Esophagus muscularis mucosa (tissue), 4 donors: ENCODE data around the gene RAB3D. TPM values are rescaled to one million over a fixed set of nuclear protein-coding genes. Genes with fewer than 3 reads are reported as not detected.
"Not testable (repeated sequence)": the region's sequence is repeated elsewhere in the genome, so short reads cannot be mapped to it uniquely, and the experiment has no call there.

Source experiments
- DNase-seq: peaks from one replicate; pipeline ENCODE4 v3.0.0-alpha.2; 2017; ENCODE audit errors: extremely low spot score
- H3K27ac ChIP-seq, 4 donors: fragments of 200-600 bp; sonication (generic); replicated peaks in 1 of 4; 1 replicate in 3 of 4; 2 replicates in 1 of 4; pipeline ENCODE4 v1.5.1; 2016 to 2019; ENCODE audit warnings: mild to moderate bottlenecking in 1 of 4
- H3K27me3 ChIP-seq, 4 donors: fragments of 200-600 bp; sonication (generic); one replicate each; pipeline versions ENCODE4 v1.5.1 to v1.6.0; 2016 to 2019
- H3K36me3 ChIP-seq, 4 donors: fragments of 200-600 bp; sonication (generic); one replicate each; pipeline ENCODE4 v1.5.1; 2016 to 2019
- H3K4me1 ChIP-seq, 4 donors: fragments of 200-600 bp; sonication (generic); one replicate each; pipeline ENCODE4 v1.5.1; 2016 to 2019
- H3K4me3 ChIP-seq, 4 donors: fragments of 200-600 bp; sonication (generic); 1 replicate in 2 of 4; 2 replicates in 2 of 4; pipeline ENCODE4 v1.5.1; 2016 to 2019; ENCODE audit warnings: mild to moderate bottlenecking in 4 of 4, moderate library complexity in 1 of 4
- H3K9me3 ChIP-seq, 4 donors: fragments of 200-600 bp; sonication (generic); 1 replicate in 3 of 4; 2 replicates in 1 of 4; pipeline ENCODE4 v1.5.1; 2016 to 2019
- CTCF ChIP-seq, 3 experiments: fragments of 200-600 bp in 2 of 3; fragments of 450-650 bp in 1 of 3; sonication (generic) in 2 of 3; IDR thresholded peaks; one replicate each; pipeline ENCODE4 v1.5.1; 2017 to 2019; ENCODE audit warnings: antibody characterized with exemption in 3 of 3, mild to moderate bottlenecking in 2 of 3, moderate library complexity in 1 of 3
- EP300 ChIP-seq: sonication (generic); formaldehyde crosslinking; IDR thresholded peaks from one replicate; pipeline ENCODE4 v1.6.1; 2017; ENCODE audit warnings: antibody characterized with exemption
- POLR2A ChIP-seq: fragments of 450-650 bp; IDR thresholded peaks from one replicate; pipeline ENCODE4 v1.6.1; 2017; ENCODE audit warnings: antibody characterized with exemption, moderate library complexity, mild to moderate bottlenecking, low read depth
- POLR2AphosphoS5 ChIP-seq, 2 donors: sonication (generic); formaldehyde crosslinking; IDR thresholded peaks; one replicate each; pipeline ENCODE4 v1.6.1; 2017; ENCODE audit warnings: antibody characterized with exemption in 2 of 2
- WGBS: methylation state at CpG from one replicate; pipeline ENCODE4 v1.1.5; 2018; 5-methylcytosine and 5-hydroxymethylcytosine counted together
- intact Hi-C: fragments of 100-400 bp; cut with DNase I; formaldehyde crosslinking; loops from one replicate; pipeline ENCODE4 v1.15.1; 2023
- total RNA-seq, 4 donors: library from RNA; depleted of rRNA; stranded (reverse); fragments of >200 nt; gene quantifications; one replicate each; pipeline versions ENCODE4 v1.1.0 to v1.2.1, GENCODE V29; 2016

The RAB3D gene
- total RNA-seq, 4 donors from 2014 or later, result 15.1 to 40.3 (median 27.9) TPM

- TF ChIP-seq POLR2A (peak; percentile 81), EP300 (no peak), POLR2AphosphoS5 (IDR thresholded peaks at IDR 0.05) (peak; percentile 93 to 97), CTCF (IDR thresholded peaks at IDR 0.05) (peak in 1 of 3 experiments; percentile 8)
- DNase-seq, result peak; percentile 100
- peaks cover 25 to 46% (median 43%) of the 10 kb centered on the region in 4 donors for H3K4me1 ChIP-seq
- 0% methylated on average over 34 of the region's 50 CpGs for WGBS
- peak within 1 kb of the TSS; percentile 88 to 93 (median 90) for H3K27ac ChIP-seq
- H3K9me3 ChIP-seq, result peaks cover 0 to 9% (median 4%) of the 10 kb centered on the region in 4 donors
- H3K4me3 ChIP-seq, result peak within 1 kb of the TSS; percentile 63 to 84 (median 74)
- intact Hi-C loops, result no loop called here
- no peaks in the 10 kb centered on the region for H3K27me3 ChIP-seq
- H3K36me3 ChIP-seq, result peaks cover 0 to 23% (median 21%) of the 10 kb centered on the region in 4 donors
Measured at GRCh38 chr19:11346104-11346940, 6.9 kb upstream of the RAB3D start, which contains the start of the genes CCDC159 and TMEM205. Gene CCDC159, plus strand, starts transcription at chr19:11346519. Its CDS starts 88 bp downstream, at chr19:11346607. Gene TMEM205, minus strand, starts transcription at chr19:11346268. Its CDS starts 649 bp downstream, at chr19:11345619.

- TF ChIP-seq POLR2A, result no peak
- TF ChIP-seq POLR2AphosphoS5 (IDR thresholded peaks at IDR 0.05), result no peak
- TF ChIP-seq CTCF (IDR thresholded peaks at IDR 0.05), result no peak
- TF ChIP-seq EP300, result no peak
- peak overlapping the region; percentile 63 to 84 (median 74) for H3K4me3 ChIP-seq
- H3K36me3 ChIP-seq, result peaks cover 0 to 24% (median 22%) of the 10 kb centered on the region in 4 donors
- peak overlapping the region; percentile 88 to 93 (median 90) for H3K27ac ChIP-seq
- WGBS, result 39% methylated on average over 15 of the region's 15 CpGs
- intact Hi-C loops, result no loop called here
- no peak for DNase-seq
- no peaks in the 10 kb centered on the region for H3K27me3 ChIP-seq
- H3K4me1 ChIP-seq, result peaks cover 25 to 48% (median 44%) of the 10 kb centered on the region in 4 donors
- H3K9me3 ChIP-seq, result peaks cover 0 to 9% (median 4%) of the 10 kb centered on the region in 4 donors
Measured at GRCh38 chr19:11345122-11345803, 5.8 kb upstream of the RAB3D start.

GRCh38 chr19:11342429-11342828 is 3.0 kb upstream of the RAB3D start:
- no peak for DNase-seq
- H3K36me3 ChIP-seq, result peaks cover 0 to 24% (median 21%) of the 10 kb centered on the region in 4 donors
- TF ChIP-seq POLR2AphosphoS5 (IDR thresholded peaks at IDR 0.05) (no peak), EP300 (no peak), CTCF (IDR thresholded peaks at IDR 0.05) (no peak), POLR2A (no peak)
- H3K27me3 ChIP-seq, result no peaks in the 10 kb centered on the region
- H3K9me3 ChIP-seq, result no peaks in the 10 kb centered on the region
- H3K4me3 ChIP-seq, result no peak overlapping the region
- WGBS, result 86% methylated on average over 3 of the region's 3 CpGs
- intact Hi-C loops, result no loop called here
- peaks cover 41 to 69% (median 63%) of the 10 kb centered on the region in 4 donors for H3K4me1 ChIP-seq
- no peak overlapping the region for H3K27ac ChIP-seq

GRCh38 chr19:11340099-11340467 is 626 bp upstream of the RAB3D start:
- WGBS, result 86% methylated on average over 8 of the region's 8 CpGs
- intact Hi-C loops, H3K9me3 ChIP-seq, H3K27me3 ChIP-seq, DNase-seq: not testable (repeated sequence)
- H3K27ac ChIP-seq, result peak overlapping the region; percentile 76 to 94 (median 88)
- peaks cover 32 to 57% (median 46%) of the 10 kb centered on the region in 4 donors for H3K4me1 ChIP-seq
- H3K4me3 ChIP-seq, result peak overlapping the region; percentile 71 to 97 (median 89)
- peaks cover 9 to 46% (median 43%) of the 10 kb centered on the region in 4 donors for H3K36me3 ChIP-seq
